Endothelial cell of umbilical vein (primary cell): ENCODE results near the gene POMP. TPM values are rescaled to one million over a fixed set of nuclear protein-coding genes. Genes with fewer than 3 reads are reported as not detected.

Source experiments
- BruUV-seq: library from RNA; stranded (reverse); fragments of 400-500 nt; replicated peaks from 2 replicates; lab custom pipeline; 2021; lab: Mats Ljungman, UMichigan
- CTCF ChIA-PET: fragments of 300-600, 350-600 bp; sonication (Branson Sonifier 250); formaldehyde crosslinking; loops from one replicate; lab custom pipeline; 2021; ENCODE audit warnings: antibody characterized with exemption, inconsistent platforms; lab: Charles Lee
- POLR2A ChIA-PET: fragments of 300-600, 350-600 bp; sonication (Branson Sonifier 250); formaldehyde crosslinking; loops from one replicate; lab custom pipeline; 2021; ENCODE audit warnings: antibody characterized with exemption, inconsistent platforms; lab: Charles Lee
- DNase-seq: peaks from one replicate; pipeline ENCODE4 v3.0.0-alpha.2; 2011; ENCODE audit warnings: low read depth, low spot score
- FAIRE-seq: peaks from 2 replicates; lab custom pipeline; 2011; peaks lifted over from hg19 to GRCh38; lab: Jason Lieb, UNC
- H2AFZ ChIP-seq: 2 replicates; pipeline ENCODE4 v1.6.0; 2012; ENCODE audit warnings: low read depth, low read length, control low read depth, inconsistent platforms
- H3K27ac ChIP-seq: 2 replicates; pipeline ENCODE4 v1.5.1; 2011; ENCODE audit warnings: low read depth, mild to moderate bottlenecking, control low read depth, low read length, moderate library complexity; ENCODE audit not compliant: insufficient read depth
- H3K27me3 ChIP-seq, 2 experiments: 2 replicates each; pipeline versions ENCODE4 v1.6.0 to v1.6.1; 2011; ENCODE audit warnings: low read length in 2 of 2, mixed read lengths in 1 of 2; ENCODE audit not compliant: control insufficient read depth in 2 of 2, insufficient read depth in 2 of 2
- H3K36me3 ChIP-seq, 2 experiments: 2 replicates in 1 of 2; 3 replicates in 1 of 2; pipeline ENCODE4 v1.5.1; 2011; ENCODE audit warnings: low read length in 2 of 2, mild to moderate bottlenecking in 1 of 2, moderate library complexity in 1 of 2; ENCODE audit not compliant: control insufficient read depth in 2 of 2, insufficient read depth in 2 of 2; ENCODE audit errors: extremely low read depth in 1 of 2
- H3K4me1 ChIP-seq: 3 replicates; pipeline ENCODE4 v1.5.1; 2011; ENCODE audit warnings: mild to moderate bottlenecking, low read length; ENCODE audit not compliant: control insufficient read depth, insufficient read depth; ENCODE audit errors: extremely low read depth
- H3K4me2 ChIP-seq: 2 replicates; pipeline ENCODE4 v1.6.1; 2011; ENCODE audit warnings: low read length, control low read depth, mixed read lengths; ENCODE audit not compliant: insufficient read depth
- H3K4me3 ChIP-seq, 3 experiments: fragments of 200-600 bp in 1 of 3; sonication (generic), shearing (Covaris generic) in 1 of 3; replicated peaks in 1 of 3; 2 replicates each; pipeline ENCODE4 v1.5.1; 2011 to 2016; ENCODE audit warnings: control low read depth in 3 of 3, low read length in 3 of 3, mild to moderate bottlenecking in 2 of 3, inconsistent platforms in 1 of 3, low read depth in 1 of 3, moderate library complexity in 1 of 3; ENCODE audit not compliant: insufficient read depth in 1 of 3
- H3K79me2 ChIP-seq: 2 replicates; pipeline ENCODE4 v1.6.0; 2012; ENCODE audit warnings: low read length, inconsistent platforms; ENCODE audit not compliant: control insufficient read depth, insufficient read depth
- H3K9ac ChIP-seq: replicated peaks from 2 replicates; pipeline ENCODE3; 2011; ENCODE audit warnings: low read length, control low read depth; ENCODE audit not compliant: insufficient read depth; ENCODE audit errors: extremely low read depth
- H3K9me1 ChIP-seq: replicated peaks from 3 replicates; pipeline ENCODE4 v1.6.0; 2011; ENCODE audit warnings: mild to moderate bottlenecking, low read length; ENCODE audit not compliant: control insufficient read depth, insufficient read depth; ENCODE audit errors: extremely low read depth
- H3K9me3 ChIP-seq: replicated peaks from 2 replicates; pipeline ENCODE4 v1.5.1; 2012; ENCODE audit warnings: low read length, inconsistent platforms; ENCODE audit not compliant: control insufficient read depth, insufficient read depth
- H4K20me1 ChIP-seq: replicated peaks from 2 replicates; pipeline ENCODE3; 2011; ENCODE audit warnings: mild to moderate bottlenecking, low read length; ENCODE audit not compliant: control insufficient read depth, insufficient read depth; ENCODE audit errors: extremely low read depth
- CTCF ChIP-seq, 2 donors: IDR thresholded peaks; 1 replicate in 1 of 2; 2 replicates in 1 of 2; pipeline ENCODE4 v1.5.1; 2011; ENCODE audit warnings: low read length in 2 of 2, mild to moderate bottlenecking in 2 of 2, moderate library complexity in 2 of 2, control low read depth in 1 of 2, inconsistent platforms in 1 of 2, low read depth in 1 of 2; ENCODE audit not compliant: insufficient read depth in 1 of 2; ENCODE audit errors: extremely low read depth in 1 of 2
- EZH2 ChIP-seq: IDR thresholded peaks from 2 replicates; pipeline ENCODE4 v1.6.1; 2012; ENCODE audit warnings: borderline replicate concordance, low read depth, mild to moderate bottlenecking, moderate library complexity, low read length, inconsistent platforms; ENCODE audit not compliant: severe bottlenecking
- FOS ChIP-seq: IDR thresholded peaks from 2 replicates; pipeline ENCODE4 v1.6.1; 2011; ENCODE audit warnings: mild to moderate bottlenecking, low read length, moderate library complexity, borderline replicate concordance; ENCODE audit not compliant: insufficient read depth
- GATA2 ChIP-seq: IDR thresholded peaks from 2 replicates; pipeline ENCODE4 v1.7.0; 2011; ENCODE audit warnings: low read depth, mild to moderate bottlenecking, moderate library complexity, mixed read lengths, low read length; ENCODE audit not compliant: insufficient read length, insufficient read depth
- JUN ChIP-seq: IDR thresholded peaks from 2 replicates; pipeline ENCODE4 v1.6.1; 2011; ENCODE audit warnings: borderline replicate concordance, low read depth; ENCODE audit not compliant: insufficient read length, insufficient read depth
- MYC ChIP-seq: IDR thresholded peaks from one replicate; pipeline ENCODE4 v1.6.1; 2011; ENCODE audit warnings: mild to moderate bottlenecking, low read depth, low read length
- POLR2A ChIP-seq: IDR thresholded peaks from 2 replicates; pipeline ENCODE4 v1.6.1; 2012; ENCODE audit warnings: low read depth, mild to moderate bottlenecking, control low read depth, low read length
- POLR2AphosphoS5 ChIP-seq: IDR thresholded peaks from 2 replicates; pipeline ENCODE4 v1.6.1; 2012; ENCODE audit warnings: low read depth, mild to moderate bottlenecking, control low read depth, low read length, moderate library complexity; ENCODE audit not compliant: insufficient read depth
- dilution Hi-C: fragments of 300-500 bp; cut with MboI; formaldehyde crosslinking; loops from one replicate; pipeline ENCODE4 v1.15.0; 2019; ENCODE audit warnings: low sequenced_read_pairs; ENCODE audit not compliant: extremely low pct_ligation_motif_present
- intact Hi-C: fragments of 100-400 bp; cut with micrococcal nuclease; formaldehyde crosslinking; loops from one replicate; pipeline ENCODE4 v1.10.0; 2022
- polyA plus RNA-seq, 4 experiments: library from polyadenylated mRNA; depleted of rRNA in 3 of 4; stranded (reverse) in 3 of 4; unstranded in 1 of 4; fragments of >200 nt; gene quantifications; 2 replicates each; pipeline versions ENCODE4 v1.2.1 to v1.2.3, GENCODE V29; 2011 to 2012; ENCODE audit warnings: missing spikeins in 1 of 4
- total RNA-seq: library from RNA; stranded (reverse); gene quantifications from 2 replicates; pipeline ENCODE4 v1.2.3, GENCODE V29; 2021
- TF ChIP-seq, protein P1 (sequence below): IDR thresholded peaks from 2 replicates; pipeline ENCODE4 v1.6.1; 2011; ENCODE audit not compliant: insufficient read depth, insufficient read length

The POMP gene
- total and polyA plus RNA-seq, 2 donors (not counting 3 experiments of a cell fraction or from before 2014, with no cell fraction given) = 27.0 to 88.9 TPM

- dilution Hi-C loops = no loop called here
- Histone ChIP-seq H3K79me2 (no peaks in the 10 kb centered on the region), H3K27ac (no peak overlapping the region), H3K36me3 (no peaks in the 10 kb centered on the region), H3K4me2 (no peak overlapping the region), H3K9me1 (no peaks in the 10 kb centered on the region), H3K9me3 (no peaks in the 10 kb centered on the region), H3K27me3 (peaks cover 1 to 4% of the 10 kb centered on the region in 2 experiments), H3K4me1 (no peaks in the 10 kb centered on the region), H3K4me3 (no peak overlapping the region), H3K9ac (no peak overlapping the region), H4K20me1 (no peaks in the 10 kb centered on the region), H2AFZ (no peak overlapping the region)
- intact Hi-C loops = no loop called here
- POLR2A ChIA-PET = no interaction called here
- no TSS peak for BruUV-seq
- FAIRE-seq (no peak), DNase-seq (no peak)
- CTCF ChIA-PET = interaction anchor here (0.7 to 1.2 kb wide), 3 partner anchors 12 to 91 kb away, joined by 3 to 6 read pairs (median 3); partner anchors contain the start of gene SLC46A3
- TF ChIP-seq GATA2 = no peak
- no peak for TF ChIP-seq MYC
- TF ChIP-seq FOS = no peak
- TF ChIP-seq POLR2A = no peak
- no peak for TF ChIP-seq CTCF (IDR thresholded peaks at IDR 0.05; ENCODE audit: extremely low read depth in 1 of 2, insufficient read depth in 1 of 2, low read depth in 1 of 2, low read length in 2 of 2)
- TF ChIP-seq EZH2 = no peak
- TF ChIP-seq POLR2AphosphoS5 = no peak
- TF ChIP-seq, protein P1, sequence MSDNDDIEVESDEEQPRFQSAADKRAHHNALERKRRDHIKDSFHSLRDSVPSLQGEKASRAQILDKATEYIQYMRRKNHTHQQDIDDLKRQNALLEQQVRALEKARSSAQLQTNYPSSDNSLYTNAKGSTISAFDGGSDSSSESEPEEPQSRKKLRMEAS = no peak
- TF ChIP-seq JUN = no peak
Observed at GRCh38 chr13:28705461-28706083, 46.6 kb downstream of the POMP start.
